Kidney (tissue), 14 donors: ENCODE data around the gene RASAL2. TPM values are rescaled to one million over a fixed set of nuclear protein-coding genes. Genes with fewer than 3 reads are reported as not detected.

Experiments used
- DNase-seq, 5 donors: peaks; one replicate each; pipeline ENCODE4 v3.0.0-alpha.2; 2013 to 2020
- FAIRE-seq: peaks from 2 replicates; lab custom pipeline; 2012; peaks lifted over from hg19 to GRCh38; lab: Jason Lieb, UNC
- H3K27ac ChIP-seq, 2 donors: one replicate each; pipeline ENCODE4 v1.7.0; 2013; ENCODE audit warnings: low read depth in 2 of 2, low read length in 2 of 2, inconsistent platforms in 1 of 2
- H3K27me3 ChIP-seq: one replicate; pipeline ENCODE4 v1.7.1; 2013; ENCODE audit warnings: low read length, inconsistent platforms; ENCODE audit not compliant: control insufficient read depth, insufficient read depth
- H3K36me3 ChIP-seq, 3 donors: one replicate each; pipeline versions ENCODE4 v1.7.0 to v1.7.1; 2013; ENCODE audit warnings: low read length in 3 of 3, control low read depth in 1 of 3, inconsistent platforms in 1 of 3; ENCODE audit not compliant: insufficient read depth in 3 of 3, control insufficient read depth in 2 of 3
- H3K4me1 ChIP-seq, 3 donors: one replicate each; pipeline versions ENCODE4 v1.7.0 to v1.7.1; 2013; ENCODE audit warnings: low read length in 3 of 3, inconsistent platforms in 1 of 3, low read depth in 1 of 3; ENCODE audit not compliant: control insufficient read depth in 2 of 3, insufficient read depth in 2 of 3
- H3K4me3 ChIP-seq, 3 donors: one replicate each; pipeline versions ENCODE4 v1.7.0 to v1.8.1; 2013; ENCODE audit warnings: low read length in 3 of 3, control low read depth in 1 of 3, inconsistent platforms in 1 of 3
- H3K9ac ChIP-seq, 3 donors: one replicate each; pipeline versions ENCODE4 v1.7.0 to v1.7.1; 2013; ENCODE audit warnings: low read length in 3 of 3, control low read depth in 1 of 3, inconsistent platforms in 1 of 3
- H3K9me3 ChIP-seq, 3 donors: one replicate each; pipeline versions ENCODE4 v1.7.0 to v1.7.1; 2013; ENCODE audit warnings: low read length in 3 of 3, control low read depth in 1 of 3, inconsistent platforms in 1 of 3; ENCODE audit not compliant: control insufficient read depth in 2 of 3, insufficient read depth in 1 of 3
- intact Hi-C: fragments of 100-400 bp; cut with DNase I; formaldehyde crosslinking; loops from one replicate; pipeline ENCODE4 v1.11.1; 2022
- polyA plus RNA-seq: library from polyadenylated mRNA; stranded (reverse); fragments of 350-450 nt; fragmentation: Illumina TruSeq; extraction: RNeasy Lipid Tissue Mini Kit (QIAGEN cat#74804); gene quantifications from one replicate; pipeline ENCODE4 v1.2.3, GENCODE V29; 2014; ENCODE audit warnings: low read depth, low replicate concordance; ENCODE audit not compliant: insufficient read depth
- total RNA-seq: library from RNA; stranded (reverse); fragmentation: NEBNext Ultra II Directional; extraction: Animal tissue kit (Norgen Biotek cat#: 25700); gene quantifications from one replicate; pipeline ENCODE4 v1.2.1, GENCODE V29; 2021
- TF ChIP-seq, protein P1 (sequence below): IDR thresholded peaks from 3 replicates; pipeline ENCODE4 v1.5.1; 2012; ENCODE audit warnings: mild to moderate bottlenecking, moderate library complexity, borderline replicate concordance; ENCODE audit not compliant: insufficient read depth; ENCODE audit errors: extremely low read depth
- donor health status: control.
- donor health status: control.
- donor health status: control.
- donor health status: control.
- donor health status: control.
- donor health status: DM: yes; HTN: yes; CAD: no.
- donor health status: Normal renal cell carcinoma (clear cell type).

Gene RASAL2
- total and polyA plus RNA-seq, 2 donors from 2014 or later: 2.2 to 26.5 TPM

DNA sequence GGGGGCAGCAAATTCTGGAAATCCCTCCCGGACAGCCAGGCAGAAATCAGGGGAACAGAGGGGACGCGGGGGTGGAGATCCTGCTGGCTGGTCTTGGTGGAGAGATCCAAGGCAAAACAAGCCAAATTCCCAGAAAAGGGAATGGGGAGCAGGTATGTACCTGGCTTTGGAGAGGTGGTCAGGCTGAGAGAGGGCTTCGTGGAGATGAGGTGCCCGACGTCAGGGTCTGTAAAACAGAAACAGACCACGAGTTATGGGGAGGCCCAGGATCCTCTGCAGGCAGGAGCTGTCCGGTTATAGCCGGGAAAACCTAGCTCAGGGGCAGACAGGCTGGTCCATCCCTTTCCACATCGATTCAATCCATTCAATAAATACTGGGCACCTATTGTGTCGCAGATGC is 398.4 kb downstream of the RASAL2 start:
- H3K27ac ChIP-seq: no peak overlapping the region
- DNase-seq (no peak), FAIRE-seq (no peak)
- no peak overlapping the region for H3K9ac ChIP-seq
- intact Hi-C loops: no loop called here
- no peaks in the 10 kb centered on the region for H3K9me3 ChIP-seq
- no peaks in the 10 kb centered on the region for H3K4me1 ChIP-seq
- TF ChIP-seq, protein P1, sequence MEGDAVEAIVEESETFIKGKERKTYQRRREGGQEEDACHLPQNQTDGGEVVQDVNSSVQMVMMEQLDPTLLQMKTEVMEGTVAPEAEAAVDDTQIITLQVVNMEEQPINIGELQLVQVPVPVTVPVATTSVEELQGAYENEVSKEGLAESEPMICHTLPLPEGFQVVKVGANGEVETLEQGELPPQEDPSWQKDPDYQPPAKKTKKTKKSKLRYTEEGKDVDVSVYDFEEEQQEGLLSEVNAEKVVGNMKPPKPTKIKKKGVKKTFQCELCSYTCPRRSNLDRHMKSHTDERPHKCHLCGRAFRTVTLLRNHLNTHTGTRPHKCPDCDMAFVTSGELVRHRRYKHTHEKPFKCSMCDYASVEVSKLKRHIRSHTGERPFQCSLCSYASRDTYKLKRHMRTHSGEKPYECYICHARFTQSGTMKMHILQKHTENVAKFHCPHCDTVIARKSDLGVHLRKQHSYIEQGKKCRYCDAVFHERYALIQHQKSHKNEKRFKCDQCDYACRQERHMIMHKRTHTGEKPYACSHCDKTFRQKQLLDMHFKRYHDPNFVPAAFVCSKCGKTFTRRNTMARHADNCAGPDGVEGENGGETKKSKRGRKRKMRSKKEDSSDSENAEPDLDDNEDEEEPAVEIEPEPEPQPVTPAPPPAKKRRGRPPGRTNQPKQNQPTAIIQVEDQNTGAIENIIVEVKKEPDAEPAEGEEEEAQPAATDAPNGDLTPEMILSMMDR: no peak
- H3K4me3 ChIP-seq: no peak overlapping the region
- H3K36me3 ChIP-seq: no peaks in the 10 kb centered on the region
- no peaks in the 10 kb centered on the region for H3K27me3 ChIP-seq

DNA sequence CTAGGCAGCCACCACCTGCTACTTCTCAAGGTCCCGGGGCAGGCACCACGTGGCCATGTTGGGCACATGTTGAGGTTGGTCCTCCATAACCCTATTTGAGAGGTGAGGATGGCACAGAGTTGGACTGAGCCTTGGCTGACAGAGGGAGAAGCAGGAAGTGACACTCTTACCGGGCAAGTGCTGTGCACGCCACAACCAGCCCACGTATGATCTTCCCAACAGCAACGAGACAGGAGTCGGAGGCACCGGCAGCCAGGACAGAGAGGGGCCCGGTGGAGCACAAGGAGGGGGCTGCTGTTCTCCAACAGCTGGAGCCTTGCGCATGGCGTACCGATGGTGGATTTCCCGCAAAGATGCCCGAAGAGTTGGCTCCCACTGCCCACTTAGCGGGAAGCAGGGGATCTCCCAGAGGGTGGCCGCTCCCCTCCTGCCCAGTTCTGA is 399.4 kb downstream of the RASAL2 start:
- intact Hi-C loops: no loop called here
- no peak for DNase-seq
- Histone ChIP-seq H3K9ac (no peak overlapping the region), H3K36me3 (no peaks in the 10 kb centered on the region), H3K4me1 (no peaks in the 10 kb centered on the region), H3K9me3 (no peaks in the 10 kb centered on the region), H3K27ac (no peak overlapping the region), H3K27me3 (no peaks in the 10 kb centered on the region), H3K4me3 (no peak overlapping the region)
- FAIRE-seq: no peak
- TF ChIP-seq, protein P1: no peak

DNA sequence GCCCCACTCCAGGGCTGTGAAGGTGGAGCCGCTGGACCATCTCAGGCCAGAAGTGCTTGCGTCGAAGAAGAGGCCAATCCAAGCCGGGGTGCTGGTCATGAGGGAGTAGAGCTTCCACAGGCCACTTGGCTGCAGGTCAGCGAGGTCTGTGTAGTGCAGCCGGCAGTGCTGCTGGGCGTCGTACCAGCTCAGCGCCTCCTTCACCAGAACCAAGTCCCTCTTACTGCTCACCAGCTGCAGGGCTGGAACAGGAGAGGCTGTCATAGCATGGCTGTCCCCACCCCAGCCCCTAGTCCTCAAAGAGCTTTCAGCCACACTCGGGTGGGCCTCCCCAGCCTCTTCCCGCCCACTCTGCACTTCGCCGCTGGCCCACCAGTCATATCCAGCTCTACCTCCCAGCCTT is 400.7 kb downstream of the RASAL2 start:
- Histone ChIP-seq H3K9me3 (no peaks in the 10 kb centered on the region), H3K4me1 (no peaks in the 10 kb centered on the region), H3K9ac (no peak overlapping the region), H3K4me3 (no peak overlapping the region), H3K27ac (no peak overlapping the region), H3K36me3 (no peaks in the 10 kb centered on the region), H3K27me3 (no peaks in the 10 kb centered on the region)
- no peak for DNase-seq
- intact Hi-C loops: no loop called here
- TF ChIP-seq, protein P1: no peak
- no peak for FAIRE-seq

DNA sequence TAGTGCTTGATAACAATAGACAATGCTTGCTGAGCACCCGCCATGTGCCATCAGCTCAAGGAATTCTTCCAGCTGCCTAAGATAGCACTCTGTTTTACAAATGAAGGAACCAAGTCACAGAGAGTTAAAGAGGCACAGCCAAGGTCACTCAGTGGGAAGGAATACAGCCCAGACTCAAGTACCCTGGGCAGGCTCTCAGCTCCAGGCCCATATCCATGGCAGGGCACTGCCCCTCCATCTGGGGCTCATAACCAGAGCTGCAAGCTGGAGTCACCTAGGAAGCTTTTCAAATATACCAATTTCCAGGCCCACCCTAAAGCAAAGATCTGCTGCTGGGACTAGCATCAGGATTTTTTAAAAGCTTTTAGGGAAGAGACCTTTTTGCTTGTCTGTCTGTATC is 401.3 kb downstream of the RASAL2 start:
- Histone ChIP-seq H3K9ac (no peak overlapping the region), H3K4me3 (no peak overlapping the region), H3K36me3 (no peaks in the 10 kb centered on the region), H3K4me1 (no peaks in the 10 kb centered on the region), H3K27me3 (no peaks in the 10 kb centered on the region), H3K27ac (no peak overlapping the region), H3K9me3 (no peaks in the 10 kb centered on the region)
- no peak for DNase-seq
- TF ChIP-seq, protein P1: no peak
- FAIRE-seq: no peak
- intact Hi-C loops: no loop called here
